Esophagus muscularis mucosa (tissue), 4 donors: ENCODE results near the gene DNAH1.

Source experiments
- CTCF ChIP-seq, 3 experiments: fragments of 200-600 bp in 2 of 3; fragments of 450-650 bp in 1 of 3; sonication (generic) in 2 of 3; IDR thresholded peaks; one replicate each; pipeline ENCODE4 v1.5.1; 2017 to 2019; ENCODE audit warnings: antibody characterized with exemption in 3 of 3, mild to moderate bottlenecking in 2 of 3, moderate library complexity in 1 of 3
- EP300 ChIP-seq: sonication (generic); formaldehyde crosslinking; IDR thresholded peaks from one replicate; pipeline ENCODE4 v1.6.1; 2017; ENCODE audit warnings: antibody characterized with exemption
- POLR2A ChIP-seq: fragments of 450-650 bp; IDR thresholded peaks from one replicate; pipeline ENCODE4 v1.6.1; 2017; ENCODE audit warnings: antibody characterized with exemption, moderate library complexity, mild to moderate bottlenecking, low read depth
- POLR2AphosphoS5 ChIP-seq, 2 donors: sonication (generic); formaldehyde crosslinking; IDR thresholded peaks; one replicate each; pipeline ENCODE4 v1.6.1; 2017; ENCODE audit warnings: antibody characterized with exemption in 2 of 2

- TF ChIP-seq CTCF (IDR thresholded peaks at IDR 0.05) (no peak), POLR2A (no peak), POLR2AphosphoS5 (IDR thresholded peaks at IDR 0.05) (no peak), EP300 (no peak)
Observed at GRCh38 chr3:52311576-52312119, 4.5 kb upstream of the DNAH1 start.
